Measurements from ENCODE around the gene CDCA5. TPM values are rescaled to one million over a fixed set of nuclear protein-coding genes. Genes with fewer than 3 reads are reported as not detected.

CDCA5 gene
- total and polyA plus RNA-seq, 2 of the 4 experiments (the other 2 are of a cell fraction) = 9.1 to 14.0 TPM

- Histone ChIP-seq H3K79me1 (ENCODE audit: low read depth in 1 of 2, low read length in 2 of 2) (peaks cover 24 to 56% of the 10 kb centered on the region in 2 experiments), H4K5ac (ENCODE audit: low read depth, low read length) (no peak overlapping the region), H2AK5ac (ENCODE audit: low read depth, low read length) (no peak overlapping the region), H3K27me3 (ENCODE audit: control insufficient read depth, insufficient read depth, low read length) (no peaks in the 10 kb centered on the region), H4K20me1 (ENCODE audit: insufficient read depth, low read length) (peaks cover 37% of the 10 kb centered on the region), H2BK120ac (ENCODE audit: low read depth, low read length) (no peak overlapping the region), H3K4me1 (ENCODE audit: control insufficient read depth, insufficient read depth, low read length) (peaks cover 6% of the 10 kb centered on the region; the same call in 1 of the 2 replicates), H2BK5ac (ENCODE audit: low read depth, low read length, poor library complexity, severe bottlenecking) (no peak overlapping the region), H3K4me3 (ENCODE audit: insufficient read depth, low read depth, low read length) (no peak overlapping the region), H3K14ac (replicated peaks; ENCODE audit: low read depth, low read length) (no peak overlapping the region), H3K56ac (ENCODE audit: extremely low read depth, insufficient read depth, low read length) (no peak overlapping the region), H3K9me3 (ENCODE audit: control insufficient read depth, insufficient read depth, low read length) (no peaks in the 10 kb centered on the region), H2BK20ac (ENCODE audit: low read depth, low read length) (no peak overlapping the region), H3K18ac (ENCODE audit: low read depth, low read length) (no peak overlapping the region), H3K23ac (ENCODE audit: low read depth, low read length) (no peak overlapping the region), H2BK15ac (ENCODE audit: low read depth, low read length) (no peak overlapping the region), H3K36me3 (ENCODE audit: control insufficient read depth, insufficient read depth, low read length) (peaks cover 65% of the 10 kb centered on the region), H4K91ac (ENCODE audit: insufficient read depth, low read depth, low read length) (no peak overlapping the region), H2AFZ (replicated peaks; ENCODE audit: low read length, poor library complexity) (no peak overlapping the region), H2AK9ac (replicated peaks; ENCODE audit: low read depth, low read length, poor library complexity) (no peak overlapping the region), H3K9me1 (ENCODE audit: insufficient read depth, low read length) (peaks cover 14% of the 10 kb centered on the region), H3K9ac (ENCODE audit: low read depth, low read length) (no peak overlapping the region), H3K27ac (ENCODE audit: insufficient read depth, low read length) (no peak overlapping the region), H3K4ac (ENCODE audit: low read depth, low read length) (no peak overlapping the region), H3K4me2 (ENCODE audit: low read depth, low read length) (no peak overlapping the region), H4K8ac (ENCODE audit: low read depth in 2 of 2, low read length in 2 of 2) (no peak overlapping the region)
- ATAC-seq (ENCODE audit: low read depth) (no peak), DNase-seq (no peak)
- intact Hi-C loops (cut with micrococcal nuclease) (no loop called here), in situ Hi-C loops (cut with MboI; ENCODE audit: low sequenced_read_pairs) (no loop called here), dilution Hi-C loops (cut with HindIII; ENCODE audit: low sequenced_read_pairs, unreplicated experiment) (no loop called here)
- BruUV-seq (replicated peaks) = no TSS peak
- CTCF ChIA-PET = no interaction called here
- WGBS, 2 experiments (ENCODE audit: extremely low coverage in 2 of 2, insufficient read length in 1 of 2) = 96% methylated on average over 15 of the region's 19 CpGs; no CpG with 5 or more reads in 1 of the 2 experiments
- POLR2A ChIA-PET (ENCODE audit: unreplicated experiment) = interaction anchor here (1.0 kb wide), 1 partner anchor 9 kb away, joined by 3 read pairs; the partner anchor contains the start of genes FAU and MRPL49
- TF ChIP-seq ELK1 (IDR thresholded peaks at IDR 0.05; ENCODE audit: borderline replicate concordance, low read depth, low read length) (no peak), USF2 (IDR thresholded peaks at IDR 0.05; ENCODE audit: low read depth, low read length) (no peak), FOS (IDR thresholded peaks at IDR 0.05; ENCODE audit: low read depth, low read length) (no peak), SMC3 (IDR thresholded peaks at IDR 0.05; ENCODE audit: low read depth, low read length) (no peak), CHD1 (IDR thresholded peaks at IDR 0.05; ENCODE audit: low read depth, low read length) (no peak)
These were observed 47.0 kb upstream of the CDCA5 start for GRCh38 chr11:65130631-65131416.
